Mammary epithelial cell (primary cell): ENCODE data around the gene SVIL.

Source experiments
- CTCF ChIP-seq, 2 donors: IDR thresholded peaks in 1 of 2; conservative IDR thresholded peaks in 1 of 2; 2 replicates each; pipeline ENCODE4 v1.5.1; 2011 to 2012; ENCODE audit warnings: inconsistent platforms in 2 of 2, low read length in 2 of 2, mild to moderate bottlenecking in 2 of 2, control low read depth in 1 of 2, low read depth in 1 of 2; ENCODE audit not compliant: insufficient read depth in 1 of 2; ENCODE audit errors: extremely low read depth in 1 of 2
- EZH2 ChIP-seq: IDR thresholded peaks from 2 replicates; pipeline ENCODE4 v1.6.1; 2012; ENCODE audit warnings: low read length, inconsistent platforms, borderline replicate concordance

DNA sequence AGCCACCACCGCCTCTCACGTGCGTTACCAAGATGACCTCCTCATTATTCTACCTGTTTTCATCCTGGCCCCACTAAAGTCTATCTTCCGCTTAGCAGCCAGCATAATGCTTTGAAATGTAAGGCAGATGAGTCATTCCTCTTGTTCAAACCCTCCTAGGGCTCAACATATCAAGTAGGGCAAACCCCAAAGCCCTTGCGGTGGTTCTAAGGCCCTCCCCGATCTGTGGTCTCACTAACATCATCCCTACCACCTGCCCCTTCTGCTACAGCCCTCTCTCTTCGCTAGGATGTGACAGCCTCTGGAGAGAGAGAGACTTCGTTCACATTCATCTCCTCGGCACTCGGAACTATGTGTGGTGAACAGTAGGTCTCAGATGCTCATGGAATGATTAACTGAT lies 94.8 kb downstream of the SVIL start:
- TF ChIP-seq CTCF (conservative IDR thresholded peaks at IDR 0.05 in 1 of 2, IDR thresholded peaks at IDR 0.05 in 1 of 2; ENCODE audit: extremely low read depth in 1 of 2, insufficient read depth in 1 of 2, low read depth in 1 of 2, low read length in 2 of 2) (no peak), EZH2 (no peak)
